GM19351 (cell line): Measurements from ENCODE around the gene EP400.

Source experiments
- ATAC-seq: cut with Tn5 transposase; IDR thresholded peaks from one replicate; pipeline ENCODE4 v1.9.1; 2021; ENCODE audit warnings: mild to moderate bottlenecking, moderate library complexity; ENCODE audit not compliant: unreplicated experiment

Gene EP400

GRCh38 chr12:132111654-132112304 lies 162.0 kb downstream of the EP400 start:
- ATAC-seq, result no peak

DNA sequence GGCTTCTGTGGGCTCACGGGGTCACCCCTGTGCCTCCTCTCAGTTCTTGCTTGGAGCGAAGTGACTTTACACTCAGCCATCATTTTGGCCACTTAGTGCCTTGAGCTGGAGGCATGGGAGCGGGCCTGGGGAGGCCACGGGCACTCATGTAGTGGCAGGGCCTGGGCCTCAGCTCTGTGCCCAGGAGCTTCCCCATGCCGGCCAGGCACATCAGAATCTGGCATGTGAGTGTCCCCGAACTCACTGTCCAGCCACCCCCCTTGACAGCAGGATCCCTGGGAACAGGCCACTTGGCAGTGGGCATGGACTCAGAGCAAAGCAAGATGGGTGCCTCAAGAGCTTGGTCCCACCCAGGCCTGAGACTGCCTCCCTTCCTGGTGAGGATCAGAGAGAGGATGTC lies 164.9 kb downstream of the EP400 start:
- ATAC-seq, result no peak

DNA sequence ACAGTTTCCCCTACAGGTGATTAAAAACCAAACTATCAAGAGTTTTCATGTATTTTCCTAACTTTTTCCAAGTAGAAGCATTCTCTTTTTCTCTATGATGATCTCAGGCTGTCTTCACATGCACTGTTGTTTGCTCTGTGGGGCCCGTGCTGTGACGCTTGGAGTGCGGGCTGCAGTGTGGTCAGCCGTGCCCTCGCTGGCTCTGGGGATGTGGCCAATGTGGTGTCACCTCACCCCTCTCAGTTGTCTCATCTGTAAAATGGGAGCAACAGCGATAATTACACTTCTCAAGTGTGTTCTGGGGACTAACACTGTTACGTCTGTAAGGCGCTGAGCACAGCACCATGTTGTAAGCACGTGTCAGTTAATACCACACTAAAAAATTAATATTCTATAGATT lies 165.8 kb downstream of the EP400 start:
- ATAC-seq, result no peak

- ATAC-seq, result no peak
Measured at GRCh38 chr12:132116709-132117557, 167.2 kb downstream of the EP400 start.

DNA sequence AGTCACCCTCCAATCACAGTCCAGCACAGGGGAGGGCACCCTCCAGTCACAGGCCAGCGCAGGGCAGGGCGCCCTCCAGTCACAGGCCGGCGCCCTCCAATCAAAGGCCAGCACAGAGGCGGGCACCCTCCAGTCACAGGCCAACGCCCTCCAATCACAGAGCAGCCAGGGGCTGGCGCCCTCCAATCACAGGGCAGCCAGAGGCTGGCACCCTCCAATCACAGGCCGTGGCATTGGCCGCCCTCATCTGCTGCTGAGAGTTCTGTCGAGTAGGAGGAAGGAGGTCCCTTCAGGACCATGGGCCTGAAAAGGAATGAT lies 167.8 kb downstream of the EP400 start:
- ATAC-seq, result no peak

GRCh38 chr12:132118876-132119275 lies 169.1 kb downstream of the EP400 start:
- ATAC-seq, result no peak

GRCh38 chr12:132121283-132121682 lies 171.5 kb downstream of the EP400 start:
- ATAC-seq, result no peak

GRCh38 chr12:132123970-132124765 lies 174.4 kb downstream of the EP400 start:
- ATAC-seq, result no peak

DNA sequence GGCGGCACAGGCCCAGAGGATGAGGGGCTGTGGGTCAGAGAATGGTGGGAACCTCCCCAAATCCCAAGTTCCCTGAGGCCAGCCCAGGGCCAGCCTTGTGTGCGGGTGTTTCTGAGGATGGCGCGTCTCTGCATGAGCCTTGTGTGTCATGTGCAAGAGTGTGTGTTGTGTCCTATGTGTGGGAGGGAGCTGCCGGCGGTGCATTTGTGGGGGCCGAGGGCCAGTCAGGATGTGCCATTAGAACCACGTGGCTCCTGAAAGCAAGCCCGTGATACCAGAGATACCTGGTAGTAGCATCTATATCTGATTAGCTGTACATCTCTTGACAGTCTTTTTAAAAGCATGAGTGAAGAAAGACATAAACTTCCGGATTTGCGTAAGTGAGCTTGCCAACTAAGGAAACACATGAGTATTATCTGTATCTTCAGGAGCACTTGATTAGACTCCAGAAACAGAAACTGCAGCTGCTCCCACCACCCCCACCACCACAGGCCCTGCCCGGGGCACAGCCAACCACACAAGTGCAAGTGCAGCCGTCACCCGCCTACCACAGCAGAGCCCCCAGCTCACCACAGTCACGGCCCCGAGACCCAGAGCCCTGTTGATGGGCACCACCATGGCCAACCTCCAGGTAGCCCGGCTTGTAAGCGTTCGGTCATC lies 175.2 kb downstream of the EP400 start:
- no peak for ATAC-seq

- ATAC-seq, result no peak
Measured at GRCh38 chr12:132125736-132126135, 176.0 kb downstream of the EP400 start.

GRCh38 chr12:132127041-132127440 lies 177.3 kb downstream of the EP400 start:
- no peak for ATAC-seq

- no peak for ATAC-seq
Measured at GRCh38 chr12:132129007-132129406, 179.3 kb downstream of the EP400 start.

DNA sequence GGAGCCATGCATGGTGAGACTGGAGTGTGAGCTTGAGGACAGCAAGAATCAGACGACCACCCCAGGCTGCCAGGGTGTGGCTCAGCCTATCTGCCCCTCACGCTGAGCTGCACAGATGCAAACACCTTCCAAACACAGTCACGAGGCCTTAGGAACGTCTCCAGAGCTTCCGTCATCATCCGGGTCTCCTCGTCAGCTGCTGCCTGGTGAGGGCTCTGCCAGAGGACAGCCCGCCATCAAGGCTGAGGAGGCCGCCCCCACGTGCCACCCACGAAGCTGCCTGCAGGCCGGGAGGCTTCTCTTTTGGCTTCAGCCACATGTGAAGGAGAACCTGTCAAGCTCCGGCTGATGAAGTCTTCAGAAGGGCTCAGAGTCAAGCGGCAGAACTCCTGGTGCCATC lies 180.9 kb downstream of the EP400 start:
- ATAC-seq, result no peak
